CD4-positive, CD25-positive, alpha-beta regulatory T cell (primary cell): Measurements from ENCODE around the gene MEF2D. TPM values are rescaled to one million over a fixed set of nuclear protein-coding genes. Genes with fewer than 3 reads are reported as not detected.

Experiments used
- ATAC-seq, 2 donors: fragments of 150-1000 bp; cut with Tn5 transposase; one replicate each; pipeline ENCODE4 v1.10.0; 2021; ENCODE audit warnings: low read depth in 2 of 2, moderate number of reproducible peaks in 2 of 2, moderate library complexity in 1 of 2
- DNase-seq, 3 donors: peaks; one replicate each; pipeline versions ENCODE4 v3.0.0 to v3.0.0-alpha.2; 2012 to 2022; ENCODE audit warnings: mixed read lengths in 1 of 3
- H3K27ac ChIP-seq: one replicate; pipeline ENCODE4 v1.7.0; 2013; ENCODE audit warnings: mild to moderate bottlenecking, low read length; ENCODE audit not compliant: insufficient read depth, poor library complexity, severe bottlenecking
- H3K27me3 ChIP-seq: one replicate; pipeline ENCODE4 v1.7.0; 2013; ENCODE audit warnings: low read length; ENCODE audit not compliant: control insufficient read depth, insufficient read depth
- H3K36me3 ChIP-seq: one replicate; pipeline ENCODE4 v1.7.0; 2013; ENCODE audit warnings: mild to moderate bottlenecking, low read length, moderate library complexity; ENCODE audit not compliant: control insufficient read depth, insufficient read depth
- H3K4me1 ChIP-seq: 2 replicates; pipeline ENCODE4 v1.7.0; 2013; ENCODE audit warnings: mild to moderate bottlenecking, low read length; ENCODE audit not compliant: insufficient read depth, control insufficient read depth, poor library complexity, severe bottlenecking
- H3K4me3 ChIP-seq: one replicate; pipeline ENCODE4 v1.7.0; 2013; ENCODE audit warnings: low read depth, mild to moderate bottlenecking, low read length, moderate library complexity
- H3K9me3 ChIP-seq, 2 experiments: 1 replicate in 1 of 2; 2 replicates in 1 of 2; pipeline ENCODE4 v1.7.0; 2013; ENCODE audit warnings: low read length in 2 of 2, mild to moderate bottlenecking in 1 of 2, moderate library complexity in 1 of 2; ENCODE audit not compliant: control insufficient read depth in 2 of 2
- H3K27ac Mint-ChIP-seq, 3 donors: one replicate each; pipeline ENCODE4 v1.8.0; 2020 to 2022; ENCODE audit warnings: mild to moderate bottlenecking in 3 of 3, mixed read lengths in 3 of 3, moderate library complexity in 2 of 3
- H3K27me3 Mint-ChIP-seq: one replicate; pipeline ENCODE4 v1.8.0; 2022; ENCODE audit warnings: mild to moderate bottlenecking, mixed read lengths
- H3K36me3 Mint-ChIP-seq: one replicate; pipeline ENCODE4 v1.8.0; 2020; ENCODE audit warnings: mixed read lengths
- H3K4me1 Mint-ChIP-seq, 4 donors: one replicate each; pipeline ENCODE4 v1.8.0; 2020 to 2022; ENCODE audit warnings: mixed read lengths in 4 of 4, mild to moderate bottlenecking in 1 of 4
- H3K4me3 Mint-ChIP-seq, 4 donors: one replicate each; pipeline ENCODE4 v1.8.0; 2020 to 2022; ENCODE audit warnings: mild to moderate bottlenecking in 4 of 4, mixed read lengths in 4 of 4, moderate library complexity in 3 of 4
- H3K9me3 Mint-ChIP-seq, 7 donors: one replicate each; pipeline ENCODE4 v1.8.0; 2020 to 2022; ENCODE audit warnings: mixed read lengths in 7 of 7, mild to moderate bottlenecking in 3 of 7, moderate library complexity in 2 of 7
- polyA plus RNA-seq, 4 donors: library from polyadenylated mRNA; unstranded; fragments of 300-500 nt; fragmentation: Illumina TruSeq; gene quantifications; one replicate each; pipeline ENCODE4 v1.2.3, GENCODE V29; 2021
- total RNA-seq: library from RNA; stranded (reverse); gene quantifications from one replicate; pipeline ENCODE4 v1.2.3, GENCODE V29; 2022

Gene MEF2D
- total and polyA plus RNA-seq, 5 donors from 2014 or later = 4.6 to 186 (median 7.0) TPM

- peak overlapping the region; percentile 86 to 90 (median 87) for H3K4me3 Mint-ChIP-seq
These were observed 3.9 kb upstream of the MEF2D start for GRCh38 chr1:156504438-156504813.

GRCh38 chr1:156503698-156504437 is 3.3 kb upstream of the MEF2D start:
- peak overlapping the region; percentile 100 for H3K27ac Mint-ChIP-seq
- peak overlapping the region; percentile 99 for H3K27ac ChIP-seq
- H3K4me3 Mint-ChIP-seq = peak overlapping the region; percentile 86 to 90 (median 87)
- H3K4me3 ChIP-seq = peak overlapping the region; percentile 56
- no peak for DNase-seq
- peaks cover 4% of the 10 kb centered on the region for H3K36me3 Mint-ChIP-seq
- no peaks in the 10 kb centered on the region for H3K36me3 ChIP-seq
- peaks cover 74% of the 10 kb centered on the region for H3K4me1 ChIP-seq
- no peaks in the 10 kb centered on the region for H3K9me3 Mint-ChIP-seq
- ATAC-seq = no peak
- peaks cover 13% of the 10 kb centered on the region for H3K27me3 Mint-ChIP-seq
- peaks cover 18 to 75% (median 55%) of the 10 kb centered on the region in 4 donors for H3K4me1 Mint-ChIP-seq
- no peaks in the 10 kb centered on the region for H3K27me3 ChIP-seq
- H3K9me3 ChIP-seq = no peaks in the 10 kb centered on the region

More at GRCh38 chr1:156504438-156504813, 3.9 kb upstream of the MEF2D start:
- Histone ChIP-seq H3K36me3 (no peaks in the 10 kb centered on the region), H3K4me1 (peaks cover 70% of the 10 kb centered on the region), H3K27me3 (no peaks in the 10 kb centered on the region), H3K4me3 (peak overlapping the region; percentile 47), H3K27ac (peak overlapping the region; percentile 99), H3K9me3 (no peaks in the 10 kb centered on the region)
- Mint-ChIP-seq H3K27me3 (peaks cover 13% of the 10 kb centered on the region), H3K9me3 (no peaks in the 10 kb centered on the region), H3K36me3 (peaks cover 4% of the 10 kb centered on the region), H3K4me1 (peaks cover 18 to 76% (median 56%) of the 10 kb centered on the region in 4 donors), H3K27ac (peak overlapping the region; percentile 100)
- ATAC-seq = no peak
- peak in 1 of 3 donors; percentile 81 for DNase-seq

DNA sequence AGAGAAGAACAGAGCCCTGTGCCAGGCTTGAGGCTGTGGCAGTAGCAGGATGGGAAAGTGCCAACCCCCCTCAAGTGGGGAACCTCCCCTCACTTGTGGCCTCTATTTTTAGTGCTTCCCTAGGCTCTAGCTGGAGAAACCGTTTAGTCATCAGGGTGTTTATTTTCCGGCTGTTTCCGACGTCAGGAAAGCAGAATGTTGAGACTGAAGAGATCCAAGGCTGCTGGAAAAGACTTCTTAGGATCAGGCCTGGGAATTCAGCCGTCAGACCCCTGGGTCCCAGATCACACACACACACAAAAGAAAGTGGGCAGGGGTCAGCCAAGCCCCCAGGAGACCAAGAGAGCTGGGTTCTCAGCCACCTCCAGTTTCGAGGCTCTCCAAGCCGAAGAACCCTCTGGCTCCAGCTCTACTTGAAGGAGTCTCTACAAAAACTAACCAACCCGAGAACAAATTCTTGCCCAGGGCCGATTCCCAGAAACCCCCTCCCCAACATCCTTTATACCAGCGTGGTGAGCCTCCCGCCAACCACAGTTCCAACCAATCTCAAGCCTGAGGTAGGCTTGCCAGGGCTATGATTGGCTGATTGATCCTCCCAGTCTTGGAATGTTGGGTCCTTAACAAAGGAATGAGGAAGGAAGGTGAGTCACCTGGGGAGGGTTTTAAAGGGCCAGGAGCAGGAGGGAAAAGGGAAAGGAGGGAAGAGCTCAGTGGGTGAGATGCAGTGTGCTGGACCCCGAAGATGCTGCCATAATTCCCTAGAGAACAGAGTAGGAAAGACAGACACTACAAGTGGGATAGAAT is 2.5 kb upstream of the MEF2D start:
- Mint-ChIP-seq H3K4me3 (peak overlapping the region; percentile 80 to 87 (median 86)), H3K4me1 (peaks cover 18 to 75% (median 56%) of the 10 kb centered on the region in 4 donors)

DNA sequence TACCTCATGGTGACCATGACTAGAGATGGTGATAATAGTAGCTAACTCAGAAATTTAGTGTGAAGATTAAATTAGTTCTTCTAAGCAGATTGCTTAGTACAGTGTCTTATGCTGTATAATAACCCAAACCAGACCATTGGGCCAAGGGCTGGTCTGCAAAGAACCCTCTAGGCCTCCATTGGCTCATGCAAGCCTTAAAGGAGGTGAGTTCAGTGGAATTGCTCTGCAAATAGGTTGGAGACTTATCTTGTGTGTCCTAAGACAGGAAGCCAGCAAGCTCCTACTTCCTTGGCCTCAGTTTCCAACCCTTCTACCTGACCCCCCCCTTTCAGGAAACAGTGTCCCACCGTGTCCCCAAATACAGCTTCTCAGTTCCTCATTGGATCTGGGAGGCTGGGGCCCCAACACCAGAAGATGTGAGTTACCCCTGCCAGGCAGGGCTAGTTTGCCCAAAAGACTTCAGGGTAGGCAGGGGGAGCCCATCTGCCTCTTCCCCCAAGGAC is 1.9 kb upstream of the MEF2D start:
- Histone ChIP-seq H3K4me1 (peaks cover 74% of the 10 kb centered on the region), H3K4me3 (peak overlapping the region; percentile 53), H3K27ac (peak overlapping the region; percentile 99), H3K36me3 (no peaks in the 10 kb centered on the region), H3K27me3 (no peaks in the 10 kb centered on the region), H3K9me3 (no peaks in the 10 kb centered on the region)
- Mint-ChIP-seq H3K4me3 (peak overlapping the region; percentile 44 to 87 (median 86)), H3K4me1 (peaks cover 18 to 75% (median 60%) of the 10 kb centered on the region in 4 donors), H3K27ac (peak overlapping the region; percentile 100), H3K27me3 (peaks cover 13% of the 10 kb centered on the region), H3K36me3 (peaks cover 4% of the 10 kb centered on the region), H3K9me3 (no peaks in the 10 kb centered on the region)
- no peak for DNase-seq
- no peak for ATAC-seq

More for the DNA sequence above, 2.5 kb upstream of the MEF2D start:
- Histone ChIP-seq H3K4me3 (peak overlapping the region; percentile 56), H3K9me3 (no peaks in the 10 kb centered on the region), H3K36me3 (no peaks in the 10 kb centered on the region), H3K4me1 (peaks cover 74% of the 10 kb centered on the region), H3K27ac (peak overlapping the region; percentile 99), H3K27me3 (no peaks in the 10 kb centered on the region)
- Mint-ChIP-seq H3K36me3 (peaks cover 4% of the 10 kb centered on the region), H3K27ac (peak overlapping the region; percentile 100), H3K9me3 (no peaks in the 10 kb centered on the region), H3K27me3 (peaks cover 13% of the 10 kb centered on the region)
- DNase-seq (no peak), ATAC-seq (no peak)

DNA sequence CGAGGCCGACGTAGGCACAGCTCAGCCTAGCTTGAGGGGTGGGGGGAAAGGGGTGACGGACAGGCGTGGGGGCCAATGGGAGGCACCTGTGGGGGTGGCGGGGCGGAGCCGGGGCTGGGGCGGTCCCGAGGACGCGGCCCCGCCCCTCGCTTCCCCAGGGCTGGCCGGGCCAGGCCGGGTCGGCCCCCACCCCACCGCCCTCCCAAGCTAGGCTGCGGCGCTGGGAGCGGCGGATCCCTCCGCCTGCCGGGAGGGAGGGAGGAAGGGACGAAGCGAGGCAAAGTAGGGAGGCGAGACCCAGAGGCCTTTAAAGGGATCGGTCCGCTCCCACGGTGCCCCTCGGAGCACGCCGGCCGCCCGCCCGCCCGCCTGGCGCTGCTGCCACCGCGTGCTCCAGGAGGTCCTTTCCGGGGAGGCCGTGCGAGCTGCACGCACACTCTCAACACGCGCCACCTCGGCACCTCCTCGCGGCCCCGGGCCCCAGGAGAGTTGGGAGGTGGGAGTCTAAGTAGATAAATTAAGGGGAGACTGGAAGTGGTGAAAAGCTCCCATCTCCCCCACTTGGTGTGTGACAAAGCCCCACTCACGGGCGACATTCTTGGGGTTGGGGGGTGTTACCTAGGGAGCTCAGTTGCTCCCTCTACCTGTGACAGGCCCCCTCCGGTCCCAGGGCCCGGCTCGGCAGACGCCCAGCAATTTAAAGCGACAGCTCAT is 375 bp upstream of the MEF2D start:
- Histone ChIP-seq H3K4me1 (peaks cover 84% of the 10 kb centered on the region), H3K9me3 (no peaks in the 10 kb centered on the region), H3K27me3 (no peaks in the 10 kb centered on the region), H3K27ac (peak overlapping the region; percentile 99), H3K4me3 (peak overlapping the region; percentile 61), H3K36me3 (no peaks in the 10 kb centered on the region)
- Mint-ChIP-seq H3K27me3 (peaks cover 8% of the 10 kb centered on the region), H3K4me3 (peak overlapping the region; percentile 86 to 95 (median 94)), H3K27ac (peak overlapping the region; percentile 100), H3K9me3 (no peaks in the 10 kb centered on the region), H3K36me3 (peaks cover 11% of the 10 kb centered on the region), H3K4me1 (peaks cover 14 to 81% (median 65%) of the 10 kb centered on the region in 4 donors)
- DNase-seq = peak; percentile 88 to 95 (median 93)
- peak; percentile 68 to 72 for ATAC-seq

DNA sequence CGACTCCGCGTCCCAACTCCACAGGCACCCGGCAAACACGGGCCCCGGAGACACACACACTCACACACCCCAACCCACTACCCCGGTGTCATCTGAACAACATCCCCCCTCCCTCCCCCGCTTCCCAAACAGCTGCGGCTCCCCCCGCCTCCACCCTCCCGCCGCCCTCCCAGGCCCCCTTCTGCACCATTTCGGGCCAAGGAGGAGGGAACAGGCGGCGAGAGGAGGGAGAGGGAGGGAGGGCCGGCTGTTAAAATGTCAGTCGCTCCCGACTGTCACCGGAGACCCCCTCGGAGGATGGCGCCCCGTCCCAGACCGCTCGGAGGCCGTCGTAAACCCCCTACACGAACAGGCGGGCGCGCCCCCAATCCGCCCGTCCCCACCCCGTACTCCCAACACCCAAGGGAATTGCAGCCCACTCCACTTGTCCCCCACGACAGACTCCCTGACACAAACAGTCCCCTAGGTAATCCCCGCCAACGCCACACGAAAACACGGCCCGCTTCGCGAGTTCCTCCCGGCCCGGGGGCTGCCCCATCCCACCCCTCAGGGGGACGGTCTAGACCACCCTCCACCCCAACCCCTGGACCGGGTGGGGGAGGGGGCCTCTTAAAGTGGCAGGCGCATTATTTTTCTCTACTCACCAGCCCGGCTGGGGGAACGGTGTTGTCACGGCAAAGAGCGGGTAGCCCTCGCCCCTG is 583 bp downstream of the MEF2D start:
- Mint-ChIP-seq H3K4me3 (peak overlapping the region; percentile 86 to 97 (median 94)), H3K27me3 (peaks cover 2% of the 10 kb centered on the region), H3K36me3 (peaks cover 8% of the 10 kb centered on the region), H3K27ac (peak overlapping the region; percentile 84 to 100 (median 96)), H3K4me1 (peaks cover 10 to 81% (median 65%) of the 10 kb centered on the region in 4 donors), H3K9me3 (no peaks in the 10 kb centered on the region)
- ATAC-seq (no peak), DNase-seq (peak; percentile 35 to 45 (median 43))
- Histone ChIP-seq H3K9me3 (no peaks in the 10 kb centered on the region), H3K36me3 (peaks cover 4% of the 10 kb centered on the region), H3K27ac (peak overlapping the region; percentile 99), H3K4me3 (peak overlapping the region; percentile 85), H3K27me3 (no peaks in the 10 kb centered on the region), H3K4me1 (peaks cover 86% of the 10 kb centered on the region)
